Stimulated activated CD4-positive, alpha-beta T cell treated with anti-CD3 and anti-CD28 coated beads, Interleukin-12 subunit alpha, Interleukin-12 subunit beta, amount 100 ng/mL, for 24 hours (primary cell): ENCODE data around the gene CD300E.
A peak's percentile ranks its signal among the peaks of the same experiment; 100 is the strongest.
"Not testable (repeated sequence)": the region's sequence is repeated elsewhere in the genome, so short reads cannot be mapped to it uniquely, and the experiment has no call there.

ENCODE experiments used
- DNase-seq, 2 experiments: peaks; one replicate each; pipeline ENCODE4 v3.0.0-alpha.2; 2020; ENCODE audit warnings: low read depth in 2 of 2

Gene CD300E

GRCh38 chr17:74623693-74624093 is at the start of gene CD300E:
Gene CD300E, minus strand, starts transcription at chr17:74623738. Its CDS starts 117 bp downstream, at chr17:74623621.
- no peak for DNase-seq

DNA sequence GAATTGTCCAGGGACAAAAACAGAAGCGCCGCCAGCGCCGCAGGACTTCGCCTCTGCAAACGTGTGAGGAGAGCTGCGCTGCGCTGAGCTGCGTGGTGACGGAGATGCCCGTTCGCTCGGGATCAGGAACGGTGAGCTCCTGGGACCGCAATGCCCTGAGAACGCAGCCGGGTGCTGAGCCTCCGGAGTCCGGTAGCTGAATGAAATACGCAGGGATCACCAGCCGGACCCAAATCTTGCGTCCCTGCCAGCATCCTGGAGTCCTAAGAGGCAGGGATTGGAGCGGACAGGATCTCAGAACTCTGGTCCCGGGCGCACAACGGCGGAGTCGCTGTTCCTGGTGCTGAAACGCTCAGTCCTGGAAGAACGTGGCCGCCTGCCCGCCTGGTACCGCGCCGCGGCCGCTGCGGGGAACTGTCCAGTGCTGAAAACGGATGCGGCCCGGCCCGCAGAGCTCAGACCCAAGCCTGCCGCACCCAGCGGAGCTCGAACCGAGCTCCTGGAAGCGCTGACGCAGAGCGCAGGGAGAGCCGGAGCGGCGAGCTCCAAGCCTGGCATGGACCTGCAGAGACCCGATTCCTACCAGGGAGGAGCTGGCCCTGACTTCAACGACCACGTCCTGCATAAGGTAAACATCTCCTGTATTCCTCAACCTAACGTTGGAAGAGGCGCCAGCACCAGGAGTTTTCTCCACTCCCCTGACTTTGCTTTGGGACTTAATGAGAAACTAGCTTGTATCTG is 47.7 kb upstream of the CD300E start:
- peak; percentile 52 to 70 for DNase-seq

DNA sequence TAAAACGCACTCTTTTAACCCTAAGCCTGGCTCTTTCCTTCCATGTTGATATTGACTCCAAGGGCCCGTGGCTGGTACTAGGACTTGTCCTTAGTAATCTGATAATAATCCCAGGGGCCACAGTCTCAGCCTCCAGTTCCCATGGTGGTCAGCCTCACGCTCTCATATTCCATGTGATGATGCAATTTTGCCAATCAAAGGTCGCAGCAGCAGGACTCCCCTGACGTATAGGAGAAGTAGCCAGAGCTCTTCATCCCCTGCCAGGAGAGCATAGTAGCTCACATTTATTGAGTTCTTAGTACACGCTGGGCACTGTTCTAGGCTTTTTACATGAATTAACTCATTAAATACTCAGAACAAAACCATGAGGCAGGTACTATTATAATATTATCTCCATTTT is 46.8 kb upstream of the CD300E start:
- DNase-seq, result no peak

DNA sequence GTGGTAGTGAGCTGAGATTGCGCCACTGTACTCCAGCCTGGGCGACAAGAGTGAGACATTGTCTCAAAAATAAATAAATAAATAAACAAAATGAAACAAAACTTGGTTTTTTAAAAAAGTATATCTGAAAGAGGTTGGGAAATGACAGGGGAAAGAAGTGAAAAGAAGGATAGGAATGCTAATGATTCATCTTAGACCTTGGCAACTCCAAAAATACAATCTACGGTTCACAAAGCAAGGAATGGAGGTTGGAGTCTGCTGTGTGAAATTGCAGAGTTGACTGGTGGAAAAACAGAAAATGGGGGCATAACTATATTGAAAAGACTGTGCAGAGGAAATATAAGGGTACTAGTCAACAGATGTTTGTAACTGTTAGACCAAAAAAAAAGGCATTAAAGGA is 40.0 kb upstream of the CD300E start:
- no peak for DNase-seq

GRCh38 chr17:74659889-74660288 is 36.4 kb upstream of the CD300E start:
- no peak for DNase-seq

GRCh38 chr17:74658620-74659019 is 35.1 kb upstream of the CD300E start:
- no peak for DNase-seq

- no peak for DNase-seq
These were observed 31.2 kb upstream of the CD300E start for GRCh38 chr17:74654742-74655141.

GRCh38 chr17:74652020-74652419 is 28.5 kb upstream of the CD300E start:
- DNase-seq, result no peak

DNA sequence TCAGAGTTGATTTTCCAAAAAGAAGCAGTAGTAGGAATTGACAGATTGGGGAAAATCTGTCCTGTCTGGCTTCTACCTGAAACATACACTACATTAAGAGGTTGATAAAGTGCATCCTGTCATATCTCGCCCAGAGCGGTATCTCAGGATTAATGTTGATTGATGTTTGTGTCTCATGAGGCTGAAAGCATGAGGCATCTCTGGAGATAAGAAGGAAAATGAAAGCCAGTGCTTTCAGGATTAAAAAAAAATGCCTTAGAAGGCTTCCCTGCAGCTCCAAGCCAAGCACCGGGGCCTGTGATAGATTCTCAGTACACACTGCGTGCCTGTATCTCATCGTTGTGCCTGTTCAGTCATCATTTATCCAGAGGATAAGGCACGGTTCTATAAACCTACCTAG is 26.4 kb upstream of the CD300E start:
- no peak for DNase-seq

DNA sequence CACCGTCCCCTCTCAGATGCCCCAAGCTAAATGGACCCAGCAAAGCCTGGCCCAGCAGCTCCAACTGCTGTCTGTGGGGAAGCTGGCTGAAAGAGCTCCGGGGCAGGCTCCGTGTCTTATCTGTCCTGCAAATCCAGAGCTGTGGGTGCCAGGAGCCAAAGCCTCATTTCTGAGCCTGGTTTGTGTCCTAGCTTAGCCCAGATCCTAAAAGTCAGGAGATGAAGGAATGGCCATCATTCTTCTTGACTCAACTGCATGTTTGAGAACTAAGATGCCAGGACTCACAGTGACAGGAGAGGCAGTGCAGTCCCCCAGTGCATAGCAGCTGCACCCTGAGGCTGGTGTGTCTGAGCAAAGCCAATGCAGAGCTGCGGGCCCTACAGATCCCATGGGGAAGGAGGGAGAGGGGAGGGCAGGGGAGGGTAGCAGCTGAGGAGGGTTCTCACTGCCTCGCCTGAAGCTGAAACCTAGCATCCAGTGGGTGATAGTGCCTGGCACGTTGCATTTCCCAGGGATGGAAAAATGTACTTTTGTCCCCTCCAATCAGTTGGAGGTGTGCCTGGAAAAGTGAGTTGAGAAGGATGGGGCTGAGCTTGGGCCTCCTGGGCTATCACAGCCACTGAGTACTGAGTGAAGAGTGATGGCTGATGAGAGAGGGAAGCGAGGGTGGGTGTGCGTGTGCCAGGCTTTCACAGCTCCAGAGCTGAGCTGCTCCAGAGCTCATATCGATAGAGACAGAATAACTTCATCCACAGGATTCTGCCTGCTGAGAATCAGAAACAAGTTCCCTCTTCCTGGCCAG is 24.5 kb upstream of the CD300E start:
- DNase-seq, result no peak

DNA sequence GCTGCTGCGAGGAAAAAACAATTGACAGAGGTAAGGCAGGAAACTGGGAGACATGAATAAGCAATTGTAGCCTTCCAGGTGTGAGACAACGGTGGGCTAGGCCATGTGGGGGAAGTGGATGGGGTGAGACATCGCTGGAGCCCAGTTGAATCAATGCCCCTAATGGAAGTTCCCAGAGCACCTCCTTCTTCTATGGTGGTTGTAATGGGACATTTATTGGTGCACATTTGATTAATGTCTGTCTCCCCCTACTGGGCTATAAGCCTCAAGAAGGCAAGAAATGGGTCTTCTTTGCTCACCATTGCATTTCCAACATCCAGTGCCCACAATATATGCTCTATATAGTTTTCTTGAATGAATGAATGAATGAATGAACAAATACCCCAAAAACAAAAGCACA is 22.7 kb upstream of the CD300E start:
- DNase-seq, result no peak

- DNase-seq, result no peak
These were observed 21.5 kb upstream of the CD300E start for GRCh38 chr17:74645010-74645409.

DNA sequence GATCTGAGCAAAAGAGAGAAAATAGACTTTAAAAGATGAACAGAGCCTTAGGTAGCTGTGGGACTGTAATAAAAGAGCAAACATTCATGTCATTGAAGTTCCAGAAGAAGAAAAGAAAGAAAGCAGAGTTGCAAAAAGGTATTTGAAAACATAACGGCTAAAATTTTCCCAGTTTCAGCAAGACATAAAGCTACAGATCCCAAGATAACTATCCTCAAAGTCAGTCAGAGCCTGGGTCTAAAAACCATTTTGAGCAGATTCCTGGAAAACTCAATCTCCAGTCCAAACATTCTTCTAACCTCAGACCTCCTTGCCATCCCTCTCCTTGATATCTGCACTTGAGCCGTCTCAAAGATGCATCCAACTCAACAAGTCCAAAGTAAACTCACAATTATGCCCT is 20.9 kb upstream of the CD300E start:
- no peak for DNase-seq

DNA sequence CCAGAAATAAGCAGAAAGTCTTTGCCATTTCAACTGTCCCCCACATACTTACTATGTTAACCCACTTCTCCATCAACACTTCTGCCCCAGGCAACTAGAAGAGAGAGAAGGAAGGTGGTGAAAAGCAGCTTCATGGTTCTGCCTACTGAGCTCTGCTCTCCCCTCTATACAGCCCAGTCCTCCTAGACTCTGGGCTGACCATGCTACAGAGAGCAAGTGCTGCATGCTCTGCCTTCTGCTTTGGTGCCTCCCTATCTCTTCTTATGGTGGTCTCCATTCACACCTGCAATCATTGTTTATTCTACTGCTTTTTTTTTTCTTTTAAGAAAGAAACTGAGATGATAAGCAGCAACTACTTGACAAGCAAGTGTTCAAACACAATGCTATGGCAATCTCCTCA is 20.3 kb upstream of the CD300E start:
- DNase-seq, result no peak

DNA sequence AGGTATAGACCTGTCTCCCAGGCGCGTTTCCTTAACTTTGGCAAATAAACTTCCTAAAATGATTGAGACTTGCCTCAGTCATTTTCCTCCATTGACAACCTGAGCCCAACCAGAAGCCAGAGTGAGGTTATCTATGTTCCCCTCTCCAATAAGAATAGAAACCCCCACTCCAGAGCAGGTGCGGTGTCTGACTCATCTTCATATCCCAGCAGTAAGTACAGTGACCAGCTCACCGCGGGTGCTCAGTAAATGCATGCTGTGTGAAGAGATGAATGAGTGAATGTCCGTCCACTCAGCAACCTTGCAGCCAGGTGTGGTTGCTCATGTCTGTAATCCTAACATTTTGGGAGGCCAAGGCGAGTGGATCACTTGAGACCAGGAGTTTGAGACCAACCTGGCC is 19.5 kb upstream of the CD300E start:
- no peak for DNase-seq

DNA sequence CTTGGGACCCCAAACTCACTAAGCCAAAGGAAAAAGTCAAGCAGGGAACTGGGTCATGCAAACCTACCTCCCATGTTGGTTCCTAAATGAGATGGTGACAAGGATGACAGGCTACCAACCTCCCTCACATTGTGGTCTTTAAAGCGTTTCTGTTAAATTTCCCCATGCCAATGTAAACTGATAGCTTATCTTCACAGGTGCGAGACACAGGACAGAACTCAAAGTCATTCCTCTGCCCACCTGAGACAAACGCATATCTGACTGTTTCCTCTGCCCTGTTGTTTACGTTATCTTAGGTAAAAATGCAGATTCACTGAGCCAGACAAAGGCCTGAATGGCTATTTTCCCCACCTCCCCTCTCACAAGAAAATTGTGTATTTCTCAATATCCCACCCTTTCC is 19.0 kb upstream of the CD300E start:
- DNase-seq, result no peak

GRCh38 chr17:74641958-74642298 is 18.4 kb upstream of the CD300E start:
- DNase-seq, result no peak

- DNase-seq, result no peak
These were observed 17.9 kb upstream of the CD300E start for GRCh38 chr17:74641224-74641957.

- DNase-seq, result no peak
These were observed 16.2 kb upstream of the CD300E start for GRCh38 chr17:74639704-74640151.

GRCh38 chr17:74637926-74638325 is 14.4 kb upstream of the CD300E start:
- DNase-seq, result no peak

GRCh38 chr17:74637265-74637664 is 13.7 kb upstream of the CD300E start:
- no peak for DNase-seq

DNA sequence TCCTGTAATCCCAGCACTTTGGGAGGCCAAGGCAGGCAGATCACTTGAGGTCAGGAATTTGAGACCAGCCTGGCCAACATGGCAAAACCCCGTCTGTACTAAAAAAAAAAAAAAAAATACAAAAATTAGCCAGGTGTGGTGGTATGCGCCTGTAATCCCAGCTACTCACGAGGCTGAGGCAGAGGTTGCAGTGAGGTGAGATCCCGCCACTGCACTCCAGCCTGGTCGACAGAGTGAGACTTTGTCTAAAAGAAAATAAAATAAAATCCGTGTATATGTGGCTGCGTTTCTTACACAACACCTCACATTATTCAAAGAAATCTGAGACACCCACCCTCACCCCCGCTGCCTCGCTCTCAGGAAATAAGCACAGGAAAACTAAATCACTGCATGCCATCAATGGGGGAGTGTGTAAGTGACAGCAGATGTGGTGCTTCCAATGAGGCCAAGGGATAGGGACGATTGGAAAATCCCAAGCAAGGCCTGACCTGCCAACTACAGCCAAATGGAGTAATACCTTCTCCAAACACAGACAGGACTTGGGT is 13.1 kb upstream of the CD300E start:
- not testable (repeated sequence) for DNase-seq
